IPS DF 4.7 (cell line): ENCODE data around the gene THSD7B.
A peak's percentile ranks its signal among the peaks of the same experiment; 100 is the strongest.

Experiments
- DNase-seq: peaks from one replicate; pipeline ENCODE4 v3.0.0-alpha.2; 2013; ENCODE audit warnings: low spot score; ENCODE audit errors: extremely low read depth

THSD7B gene

DNA sequence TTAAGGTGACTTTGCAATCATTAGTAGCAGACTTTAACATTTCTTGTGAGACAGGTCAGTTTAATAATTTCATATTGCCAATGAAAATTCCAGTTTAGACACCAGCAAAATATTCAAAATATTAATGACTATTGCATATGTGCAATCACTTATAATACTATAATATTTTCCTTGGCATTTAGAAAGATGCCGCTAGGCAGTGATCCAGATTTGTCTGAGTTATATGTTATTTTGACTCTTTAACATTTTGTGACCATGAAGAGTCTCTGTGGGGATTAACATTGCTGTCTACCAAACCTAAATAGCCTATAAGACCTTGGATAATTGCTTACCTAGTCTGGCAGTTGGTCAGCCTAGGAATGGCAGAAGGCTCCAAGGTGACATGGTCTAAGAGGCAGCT is 389.6 kb downstream of the THSD7B start:
- no peak for DNase-seq

DNA sequence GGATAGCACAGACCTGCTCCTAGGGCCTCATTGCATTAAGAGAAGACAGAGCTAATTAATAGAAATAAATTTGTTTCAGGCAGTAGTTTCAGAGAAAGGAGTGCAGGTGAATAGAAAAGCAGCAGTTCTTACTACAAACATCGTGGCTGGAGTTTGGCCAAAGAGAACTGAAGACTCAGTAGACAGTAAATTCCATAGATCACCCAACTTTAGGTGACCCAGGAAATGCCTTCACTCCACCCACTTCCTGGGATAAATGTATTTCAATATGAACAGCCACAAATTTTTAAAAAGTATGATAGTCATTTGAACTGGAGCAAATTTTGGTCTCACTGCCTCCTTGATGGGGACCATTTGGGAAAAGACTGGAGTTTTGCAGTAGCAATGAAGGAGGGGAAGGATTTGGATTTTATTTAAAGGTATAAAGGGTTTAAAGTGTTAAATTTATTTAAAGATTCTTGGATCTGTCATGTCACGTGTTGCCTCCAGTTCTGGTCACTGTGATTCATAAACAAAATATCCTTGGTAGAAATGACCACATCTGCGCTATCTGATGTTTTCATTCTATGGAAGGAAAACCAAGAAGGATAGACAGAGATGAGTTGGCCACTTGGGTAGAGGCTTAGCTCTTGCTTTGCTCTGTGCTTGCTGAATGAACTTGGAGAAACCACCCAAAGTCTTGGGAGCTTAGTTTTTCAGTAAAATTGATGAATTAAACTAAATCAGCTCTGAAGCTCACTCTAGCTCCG is 390.2 kb downstream of the THSD7B start:
- no peak for DNase-seq

DNA sequence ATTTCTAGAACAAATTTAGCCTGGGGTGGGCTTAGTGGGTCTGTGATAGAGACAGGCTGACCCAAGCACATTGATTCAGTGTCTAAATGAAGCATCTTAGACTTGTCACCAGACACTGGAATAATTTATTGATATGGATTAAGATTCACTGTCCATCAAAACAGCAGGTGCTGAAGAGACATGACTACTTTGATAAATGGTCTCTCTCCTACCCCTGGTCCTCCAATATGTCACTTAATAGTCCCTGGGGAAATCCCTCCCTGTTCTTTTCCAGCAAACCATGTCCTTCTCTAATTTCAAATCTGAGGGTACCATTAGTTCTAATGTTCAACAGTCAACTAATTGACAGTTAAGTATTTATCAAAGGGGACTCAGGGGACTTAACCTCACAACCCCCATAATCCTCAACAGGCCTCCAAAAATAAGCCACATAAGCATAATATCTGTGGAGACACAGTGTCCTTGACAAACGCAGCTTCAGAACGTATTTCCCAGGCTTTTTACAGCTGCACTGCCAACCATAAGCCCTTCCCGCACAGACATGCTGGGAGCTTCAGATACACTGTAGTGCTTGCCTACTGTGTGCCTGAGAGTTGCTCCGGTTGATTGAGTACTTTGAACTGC is 391.0 kb downstream of the THSD7B start:
- no peak for DNase-seq

- no peak for DNase-seq
Observed at GRCh38 chr2:137157851-137158250, 392.5 kb downstream of the THSD7B start.

DNA sequence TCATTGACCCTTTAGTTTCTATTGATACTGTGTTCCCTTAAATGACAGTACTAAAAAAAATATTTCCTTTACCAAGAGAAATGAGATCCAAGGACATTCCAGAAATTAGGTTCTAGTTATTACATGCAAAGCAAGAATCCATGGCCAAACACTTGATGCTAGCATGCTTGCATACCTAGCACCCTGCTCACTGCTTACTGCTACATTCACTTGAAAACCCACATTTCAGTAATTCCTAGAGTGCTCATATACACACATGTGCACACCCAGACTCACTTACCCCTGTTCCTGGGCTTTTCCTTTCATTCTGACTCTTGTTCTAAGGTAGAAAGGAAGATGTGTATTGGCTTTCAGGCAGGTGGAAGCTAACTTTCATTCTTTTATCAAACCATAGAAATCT is 395.9 kb downstream of the THSD7B start:
- no peak for DNase-seq

- DNase-seq = no peak
Observed at GRCh38 chr2:137165968-137166367, 400.6 kb downstream of the THSD7B start.

GRCh38 chr2:137167651-137168050 is 402.3 kb downstream of the THSD7B start:
- no peak for DNase-seq

GRCh38 chr2:137168552-137168951 is 403.2 kb downstream of the THSD7B start:
- no peak for DNase-seq

DNA sequence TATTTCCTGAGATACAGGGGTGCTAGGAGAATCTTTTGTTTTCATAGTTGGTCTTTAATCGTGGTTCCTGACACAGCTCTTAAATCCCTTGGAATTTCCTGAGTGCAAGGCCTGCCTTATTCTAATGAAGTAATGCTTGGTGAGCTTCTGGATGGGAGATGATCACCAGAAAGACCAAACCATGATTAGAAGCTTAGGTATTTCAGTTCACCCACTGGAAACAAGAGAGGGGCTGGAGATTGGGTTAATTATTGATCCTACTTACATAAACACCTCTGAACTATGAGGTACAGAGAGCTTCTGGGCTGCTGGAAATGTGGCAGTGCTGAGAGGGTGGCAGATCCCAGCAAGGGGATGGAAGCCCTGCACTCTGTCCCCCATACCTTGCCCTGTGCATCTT is 406.8 kb downstream of the THSD7B start:
- no peak for DNase-seq

- peak; percentile 9 for DNase-seq
Observed at GRCh38 chr2:137173463-137173862, 408.1 kb downstream of the THSD7B start.

- DNase-seq = no peak
Observed at GRCh38 chr2:137175246-137175645, 409.9 kb downstream of the THSD7B start.

DNA sequence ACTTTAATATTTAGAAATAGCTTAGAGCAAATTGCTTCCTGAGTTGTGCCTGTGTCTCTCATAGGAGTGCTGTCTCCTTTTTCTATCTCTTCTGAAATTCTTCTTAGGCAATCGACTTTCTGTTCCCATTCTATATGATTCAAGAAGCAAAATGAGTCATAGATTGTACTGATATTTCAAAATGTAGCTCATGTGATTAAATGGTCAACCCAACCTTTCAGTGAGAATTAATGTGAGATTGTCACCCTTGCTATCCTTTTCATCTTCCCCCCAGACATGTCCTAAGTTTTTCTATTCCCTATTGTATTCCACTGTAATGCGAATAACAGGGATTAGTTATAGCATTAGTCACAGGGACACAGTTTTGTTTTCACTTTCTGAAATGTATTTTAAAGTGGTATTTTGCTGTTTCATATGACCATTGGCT is 413.6 kb downstream of the THSD7B start:
- DNase-seq = no peak

- DNase-seq = no peak
Observed at GRCh38 chr2:137179542-137179941, 414.2 kb downstream of the THSD7B start.

GRCh38 chr2:137180012-137180411 is 414.7 kb downstream of the THSD7B start:
- DNase-seq = no peak

GRCh38 chr2:137181370-137181769 is 416.0 kb downstream of the THSD7B start:
- DNase-seq = no peak

GRCh38 chr2:137182071-137182470 is 416.7 kb downstream of the THSD7B start:
- DNase-seq = no peak

- no peak for DNase-seq
Observed at GRCh38 chr2:137183206-137183898, 418.0 kb downstream of the THSD7B start.

DNA sequence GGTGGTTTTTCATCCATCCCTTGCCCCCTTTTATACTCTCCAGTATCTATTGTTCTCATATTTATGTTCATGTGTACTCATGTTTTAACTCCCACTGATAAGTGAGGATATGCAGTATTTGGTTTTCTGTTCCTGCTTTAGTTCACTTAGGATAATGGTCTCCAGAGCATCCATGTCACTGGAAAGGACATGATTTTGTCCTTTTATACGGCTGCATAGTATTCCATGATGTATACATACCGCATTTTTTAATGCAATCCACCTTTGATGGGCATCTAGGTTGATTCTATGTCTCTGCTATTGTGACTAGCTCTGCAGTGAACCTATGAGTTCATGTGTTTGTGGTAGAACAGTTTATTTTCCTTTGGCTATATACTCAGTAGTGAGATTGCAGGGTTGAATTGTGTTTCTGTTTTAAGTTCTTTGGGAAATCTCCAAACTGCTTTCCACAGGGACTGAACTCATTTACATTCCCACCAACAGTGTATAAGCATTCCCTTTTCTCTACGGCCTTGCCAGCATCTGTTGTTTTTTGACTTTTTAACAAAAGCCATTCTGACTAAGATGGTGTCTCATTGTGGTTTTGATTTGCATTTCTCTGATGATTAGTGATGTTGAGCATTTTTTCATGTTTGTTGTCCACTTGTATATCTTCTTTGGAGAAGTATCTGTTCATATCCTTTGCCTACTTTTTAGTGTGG is 420.2 kb downstream of the THSD7B start:
- no peak for DNase-seq

DNA sequence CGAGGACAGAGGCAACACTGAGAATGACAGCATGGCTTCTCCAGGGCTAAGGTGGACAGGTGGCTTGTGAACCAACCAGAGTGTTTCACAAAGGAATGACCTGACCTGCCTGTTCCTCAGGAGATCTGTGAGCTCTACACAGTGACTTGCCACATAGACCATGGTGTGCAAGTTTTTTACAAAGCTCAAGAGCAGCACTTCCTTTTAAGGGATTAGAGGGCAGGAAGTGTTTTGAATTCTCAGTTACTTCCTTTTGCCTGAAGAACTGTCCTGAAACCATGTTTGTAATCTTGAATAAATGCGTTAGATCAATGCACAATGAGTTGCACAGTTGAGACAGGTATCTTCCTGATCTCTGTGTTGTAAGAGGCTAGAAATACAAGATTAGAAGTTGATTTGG is 421.9 kb downstream of the THSD7B start:
- DNase-seq = no peak

DNA sequence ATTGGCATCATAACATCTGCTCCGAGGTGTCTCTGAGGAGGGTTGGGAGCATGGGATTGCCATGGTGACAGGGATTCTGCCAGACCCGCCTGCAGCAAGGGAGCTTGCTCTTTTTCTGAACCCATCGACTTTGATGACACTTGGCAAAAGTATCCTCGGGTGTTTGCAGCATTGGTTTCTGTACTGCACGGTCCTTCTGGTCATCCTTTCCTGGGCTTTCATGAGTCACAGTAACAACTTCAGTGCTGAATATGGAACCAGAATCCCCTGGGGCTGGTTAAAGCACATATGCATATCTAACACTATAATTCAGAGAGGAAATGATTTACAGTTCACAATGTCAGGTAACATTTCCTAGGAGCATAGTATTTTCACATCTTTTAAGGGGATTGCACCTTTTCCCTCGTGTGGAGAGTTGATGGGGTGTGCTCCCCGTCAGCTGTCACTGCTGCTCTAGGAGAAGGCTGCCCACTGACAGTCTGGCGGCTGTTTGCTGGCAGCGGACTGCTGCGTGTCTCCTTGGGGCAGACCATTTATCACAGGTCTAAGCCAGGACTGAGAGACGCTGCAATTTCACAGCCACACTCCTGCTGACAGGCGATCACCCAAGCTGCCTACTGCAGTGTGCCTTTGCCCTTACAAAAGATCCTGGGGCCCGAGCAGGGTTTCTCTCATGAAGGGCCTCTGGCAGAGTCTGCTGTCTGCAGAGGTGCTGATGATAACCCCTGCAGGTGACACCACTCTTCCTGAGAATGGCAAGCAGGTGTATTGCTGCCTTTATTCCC is 425.3 kb downstream of the THSD7B start:
- no peak for DNase-seq
